Large intestine (tissue), 3 donors: ENCODE measurements around the gene KLHL21. TPM values are rescaled to one million over a fixed set of nuclear protein-coding genes. Genes with fewer than 3 reads are reported as not detected.

Source experiments
- DNase-seq, 2 donors: peaks; one replicate each; pipeline versions ENCODE4 v3.0.0 to v3.0.0-alpha.2; 2013
- H3K27ac ChIP-seq: one replicate; pipeline ENCODE4 v1.5.1; 2013; ENCODE audit warnings: low read length
- H3K27me3 ChIP-seq: 2 replicates; pipeline ENCODE4 v1.6.1; 2013; ENCODE audit warnings: low read length; ENCODE audit not compliant: control insufficient read depth, insufficient read depth
- H3K36me3 ChIP-seq: 2 replicates; pipeline ENCODE4 v1.6.1; 2013; ENCODE audit warnings: low read length; ENCODE audit not compliant: control insufficient read depth, insufficient read depth
- H3K4me1 ChIP-seq: one replicate; pipeline ENCODE4 v1.6.1; 2013; ENCODE audit warnings: low read length; ENCODE audit not compliant: control insufficient read depth, insufficient read depth
- H3K4me3 ChIP-seq: one replicate; pipeline ENCODE4 v1.5.1; 2013; ENCODE audit warnings: low read length
- H3K9me3 ChIP-seq: one replicate; pipeline ENCODE4 v1.6.1; 2013; ENCODE audit warnings: mild to moderate bottlenecking, low read depth, low read length, moderate library complexity; ENCODE audit not compliant: control insufficient read depth
- WGBS: methylation state at CpG from one replicate; pipeline ENCODE4 v1.1.5; 2013; ENCODE audit warnings: low lambda C conversion rate; ENCODE audit not compliant: insufficient coverage; 5-methylcytosine and 5-hydroxymethylcytosine counted together
- polyA plus RNA-seq: library from polyadenylated mRNA; unstranded; fragments of 120-200 nt; gene quantifications from one replicate; pipeline ENCODE4 v1.2.1, GENCODE V29; 2013

The KLHL21 gene
- polyA plus RNA-seq, 1 donor = 9.4 TPM

- Histone ChIP-seq H3K4me3 (no peak overlapping the region), H3K4me1 (no peaks in the 10 kb centered on the region)
Observed at GRCh38 chr1:6546326-6546725, 56.3 kb downstream of the KLHL21 start.

GRCh38 chr1:6545276-6546112, 57.2 kb downstream of the KLHL21 start:
- DNase-seq = no peak
- Histone ChIP-seq H3K27ac (no peak overlapping the region), H3K9me3 (no peaks in the 10 kb centered on the region), H3K27me3 (no peaks in the 10 kb centered on the region), H3K36me3 (peaks cover 70% of the 10 kb centered on the region), H3K4me3 (no peak overlapping the region), H3K4me1 (no peaks in the 10 kb centered on the region)
- WGBS = no CpG with 5 or more reads among the region's 10 CpGs

More at GRCh38 chr1:6546326-6546725, 56.3 kb downstream of the KLHL21 start:
- DNase-seq = no peak
- peaks cover 68% of the 10 kb centered on the region for H3K36me3 ChIP-seq
- H3K9me3 ChIP-seq = no peaks in the 10 kb centered on the region
- no peaks in the 10 kb centered on the region for H3K27me3 ChIP-seq
- no peak overlapping the region for H3K27ac ChIP-seq
- 80% methylated on average over 1 of the region's 5 CpGs for WGBS

GRCh38 chr1:6544831-6545230, 57.8 kb downstream of the KLHL21 start:
- H3K27ac ChIP-seq = no peak overlapping the region
- H3K4me3 ChIP-seq = no peak overlapping the region
- WGBS = no CpG with 5 or more reads among the region's 3 CpGs
- H3K36me3 ChIP-seq = peaks cover 69% of the 10 kb centered on the region
- H3K27me3 ChIP-seq = no peaks in the 10 kb centered on the region
- no peaks in the 10 kb centered on the region for H3K9me3 ChIP-seq
- no peak for DNase-seq
- H3K4me1 ChIP-seq = no peaks in the 10 kb centered on the region

Other genes with a start within 250 kb of the KLHL21 start
- 28.8 TPM for gene ACOT7, start 209.1 kb downstream of the KLHL21 start, polyA plus RNA-seq
- gene HES2, start 182.9 kb downstream of the KLHL21 start, polyA plus RNA-seq = 0.75 TPM
- gene ESPN, start 178.1 kb downstream of the KLHL21 start, polyA plus RNA-seq = 256 TPM
- 55.2 TPM for gene TNFRSF25, start 136.7 kb downstream of the KLHL21 start, polyA plus RNA-seq
- gene PLEKHG5, start 111.2 kb downstream of the KLHL21 start, polyA plus RNA-seq = 17.2 TPM
- gene NOL9, start 48.4 kb downstream of the KLHL21 start, polyA plus RNA-seq = 12.6 TPM
- 0.27 TPM for gene TAS1R1, start 47.6 kb downstream of the KLHL21 start, polyA plus RNA-seq
- 38.2 TPM for gene ZBTB48, start 22.9 kb downstream of the KLHL21 start, polyA plus RNA-seq
- gene PHF13, start 10.9 kb upstream of the KLHL21 start, polyA plus RNA-seq = 15.1 TPM
- gene THAP3, start 22.0 kb upstream of the KLHL21 start, polyA plus RNA-seq = 16.2 TPM
- 43.6 TPM for gene DNAJC11, start 98.9 kb upstream of the KLHL21 start, polyA plus RNA-seq
- gene CAMTA1, start 182.6 kb upstream of the KLHL21 start, polyA plus RNA-seq = 67.9 TPM